Caco-2 (cell line): ENCODE results near the gene RUBCN. TPM values are rescaled to one million over a fixed set of nuclear protein-coding genes. Genes with fewer than 3 reads are reported as not detected.

ENCODE experiments used
- BruUV-seq: library from RNA; stranded (reverse); fragments of 400-500 nt; replicated peaks from 2 replicates; lab custom pipeline; 2021; lab: Mats Ljungman, UMichigan
- CTCF ChIA-PET: fragments of 300-600 bp; sonication (Branson Sonifier 250); formaldehyde crosslinking; loops from one replicate; lab custom pipeline; 2022; ENCODE audit warnings: antibody characterized with exemption; lab: Charles Lee
- POLR2A ChIA-PET: fragments of 300-600 bp; sonication (Branson Sonifier 250); formaldehyde crosslinking; loops from one replicate; lab custom pipeline; 2022; ENCODE audit warnings: antibody characterized with exemption; lab: Charles Lee
- DNase-seq, 2 experiments: peaks; one replicate each; pipeline versions ENCODE4 v3.0.0 to v3.0.0-alpha.2; 2020 to 2022
- H3K27me3 ChIP-seq: replicated peaks from 2 replicates; pipeline ENCODE4 v1.6.0; 2011; ENCODE audit warnings: low read length; ENCODE audit not compliant: control insufficient read depth, insufficient read depth
- H3K36me3 ChIP-seq: 2 replicates; pipeline ENCODE4 v1.5.1; 2011; ENCODE audit warnings: low read length; ENCODE audit not compliant: control insufficient read depth, insufficient read depth
- H3K4me1 ChIP-seq: fragments of 250-450 bp; sonication (Bioruptor Pico); 2 replicates; pipeline ENCODE4 v1.5.1; 2020; ENCODE audit warnings: mild to moderate bottlenecking
- H3K4me3 ChIP-seq: 2 replicates; pipeline ENCODE4 v1.5.1; 2011; ENCODE audit warnings: low read depth, mild to moderate bottlenecking, control low read depth, low read length
- H3K9me3 ChIP-seq: fragments of 250-450 bp; sonication (Bioruptor Pico); 2 replicates; pipeline ENCODE4 v1.5.1; 2020; ENCODE audit warnings: mild to moderate bottlenecking, moderate library complexity
- H3K27ac Mint-ChIP-seq: one replicate; pipeline ENCODE4 v1.8.0; 2022; ENCODE audit warnings: mixed read lengths; ENCODE audit not compliant: unreplicated experiment
- H3K27me3 Mint-ChIP-seq: one replicate; pipeline ENCODE4 v1.8.0; 2022; ENCODE audit warnings: mixed read lengths; ENCODE audit not compliant: insufficient read depth, unreplicated experiment
- H3K36me3 Mint-ChIP-seq: one replicate; pipeline ENCODE4 v1.8.0; 2022; ENCODE audit warnings: mild to moderate bottlenecking, mixed read lengths; ENCODE audit not compliant: insufficient read depth, unreplicated experiment
- H3K4me1 Mint-ChIP-seq: one replicate; pipeline ENCODE4 v1.8.0; 2022; ENCODE audit warnings: low read depth, mixed read lengths; ENCODE audit not compliant: unreplicated experiment
- H3K4me3 Mint-ChIP-seq: one replicate; pipeline ENCODE4 v1.8.0; 2022; ENCODE audit warnings: mild to moderate bottlenecking, moderate library complexity, mixed read lengths; ENCODE audit not compliant: unreplicated experiment
- H3K9me3 Mint-ChIP-seq: one replicate; pipeline ENCODE4 v1.8.0; 2022; ENCODE audit warnings: mixed read lengths; ENCODE audit not compliant: unreplicated experiment
- CTCF ChIP-seq, 2 experiments: fragments of 200-600 bp in 1 of 2; IDR thresholded peaks; 1 replicate in 1 of 2; 2 replicates in 1 of 2; pipeline versions ENCODE4 v1.5.1 to v1.8.0; 2011 to 2022; ENCODE audit warnings: antibody characterized with exemption in 1 of 2, control low read depth in 1 of 2, inconsistent platforms in 1 of 2, low read depth in 1 of 2, low read length in 1 of 2, mild to moderate bottlenecking in 1 of 2, moderate library complexity in 1 of 2; ENCODE audit not compliant: insufficient read depth in 1 of 2, severe bottlenecking in 1 of 2, unreplicated experiment in 1 of 2
- intact Hi-C: fragments of 100-400 bp; cut with micrococcal nuclease; formaldehyde crosslinking; loops from one replicate; pipeline ENCODE4 v1.10.0; 2022; ENCODE audit not compliant: unreplicated experiment
- total RNA-seq: library from RNA; stranded (reverse); gene quantifications from 2 replicates; pipeline ENCODE4 v1.2.3, GENCODE V29; 2022

The RUBCN gene
- total RNA-seq, 1 experiment from 2014 or later = 10.6 TPM

GRCh38 chr3:197746209-197746608 lies 9.5 kb upstream of the RUBCN start:
- CTCF ChIA-PET = no interaction called here
- no TSS peak for BruUV-seq
- no peaks in the 10 kb centered on the region for H3K27me3 ChIP-seq

GRCh38 chr3:197742787-197743186 lies 6.1 kb upstream of the RUBCN start:
- no peak for DNase-seq
- no TSS peak for BruUV-seq
- Mint-ChIP-seq H3K4me3 (no peak overlapping the region), H3K27ac (no peak overlapping the region), H3K4me1 (no peaks in the 10 kb centered on the region), H3K9me3 (no peaks in the 10 kb centered on the region), H3K27me3 (no peaks in the 10 kb centered on the region), H3K36me3 (no peaks in the 10 kb centered on the region)
- intact Hi-C loops = no loop called here
- Histone ChIP-seq H3K36me3 (no peaks in the 10 kb centered on the region), H3K4me1 (no peaks in the 10 kb centered on the region), H3K27me3 (no peaks in the 10 kb centered on the region), H3K4me3 (no peak overlapping the region), H3K9me3 (no peaks in the 10 kb centered on the region)
- TF ChIP-seq CTCF (IDR thresholded peaks at IDR 0.05; ENCODE audit: insufficient read depth in 1 of 2, low read depth in 1 of 2, low read length in 1 of 2, severe bottlenecking in 1 of 2, unreplicated experiment in 1 of 2) = no peak
- POLR2A ChIA-PET = no interaction called here
- CTCF ChIA-PET = interaction anchor here (0.6 kb wide), 1 partner anchor 163 kb away, joined by 3 read pairs; no protein-coding TSS in a partner anchor

More at GRCh38 chr3:197746209-197746608, 9.5 kb upstream of the RUBCN start:
- Mint-ChIP-seq H3K9me3 (no peaks in the 10 kb centered on the region), H3K4me1 (no peaks in the 10 kb centered on the region), H3K27me3 (no peaks in the 10 kb centered on the region), H3K4me3 (no peak overlapping the region), H3K36me3 (no peaks in the 10 kb centered on the region), H3K27ac (no peak overlapping the region)
- Histone ChIP-seq H3K36me3 (no peaks in the 10 kb centered on the region), H3K4me3 (no peak overlapping the region), H3K4me1 (no peaks in the 10 kb centered on the region), H3K9me3 (no peaks in the 10 kb centered on the region)
- no peak for TF ChIP-seq CTCF (IDR thresholded peaks at IDR 0.05; ENCODE audit: insufficient read depth in 1 of 2, low read depth in 1 of 2, low read length in 1 of 2, severe bottlenecking in 1 of 2, unreplicated experiment in 1 of 2)
- intact Hi-C loops = no loop called here
- POLR2A ChIA-PET = no interaction called here
- no peak for DNase-seq

- no peaks in the 10 kb centered on the region for H3K9me3 Mint-ChIP-seq
- H3K27me3 Mint-ChIP-seq = no peaks in the 10 kb centered on the region
- H3K4me1 Mint-ChIP-seq = peaks cover 6% of the 10 kb centered on the region
- no peaks in the 10 kb centered on the region for H3K36me3 ChIP-seq
- no peak for TF ChIP-seq CTCF (IDR thresholded peaks at IDR 0.05; ENCODE audit: insufficient read depth in 1 of 2, low read depth in 1 of 2, low read length in 1 of 2, severe bottlenecking in 1 of 2, unreplicated experiment in 1 of 2)
- H3K4me1 ChIP-seq = no peaks in the 10 kb centered on the region; the same call in 1 of the 2 replicates
- H3K36me3 Mint-ChIP-seq = no peaks in the 10 kb centered on the region
- CTCF ChIA-PET = no interaction called here
- H3K27ac Mint-ChIP-seq = no peak overlapping the region
- H3K4me3 ChIP-seq = peak overlapping the region; percentile 94
- POLR2A ChIA-PET = interaction anchor here (0.5 kb wide), 1 partner anchor 48 kb away, joined by 5 read pairs; no protein-coding TSS in a partner anchor
- BruUV-seq = no TSS peak
- H3K4me3 Mint-ChIP-seq = peak overlapping the region; percentile 79
- DNase-seq = no peak
- intact Hi-C loops = loop anchor here (1.0 kb wide), 1 partner anchor 26 kb away; no protein-coding TSS in a partner anchor
- no peaks in the 10 kb centered on the region for H3K9me3 ChIP-seq
- H3K27me3 ChIP-seq = no peaks in the 10 kb centered on the region
These were observed 1.2 kb upstream of the RUBCN start for GRCh38 chr3:197737749-197738462.
